Sigmoid colon (tissue), 4 donors: ENCODE results near the gene OMP.

ENCODE experiments used
- EP300 ChIP-seq, 4 donors: sonication (generic); formaldehyde crosslinking; IDR thresholded peaks; one replicate each; pipeline ENCODE4 v1.6.1; 2017; ENCODE audit warnings: antibody characterized with exemption in 4 of 4
- POLR2A ChIP-seq, 2 donors: fragments of 450-650 bp; IDR thresholded peaks; one replicate each; pipeline ENCODE4 v1.6.1; 2016; ENCODE audit warnings: antibody characterized with exemption in 2 of 2, mild to moderate bottlenecking in 2 of 2, moderate library complexity in 2 of 2
- POLR2AphosphoS5 ChIP-seq, 4 donors: sonication (generic); formaldehyde crosslinking; IDR thresholded peaks; one replicate each; pipeline ENCODE4 v1.6.1; 2017; ENCODE audit warnings: antibody characterized with exemption in 4 of 4
- TF ChIP-seq, protein P1 (sequence below), 4 experiments: fragments of 450-650 bp in 3 of 4; fragments of 200-600 bp in 1 of 4; IDR thresholded peaks; one replicate each; pipeline ENCODE4 v1.5.1; 2016 to 2019; ENCODE audit warnings: antibody characterized with exemption in 4 of 4, mild to moderate bottlenecking in 3 of 4, moderate library complexity in 2 of 4

DNA sequence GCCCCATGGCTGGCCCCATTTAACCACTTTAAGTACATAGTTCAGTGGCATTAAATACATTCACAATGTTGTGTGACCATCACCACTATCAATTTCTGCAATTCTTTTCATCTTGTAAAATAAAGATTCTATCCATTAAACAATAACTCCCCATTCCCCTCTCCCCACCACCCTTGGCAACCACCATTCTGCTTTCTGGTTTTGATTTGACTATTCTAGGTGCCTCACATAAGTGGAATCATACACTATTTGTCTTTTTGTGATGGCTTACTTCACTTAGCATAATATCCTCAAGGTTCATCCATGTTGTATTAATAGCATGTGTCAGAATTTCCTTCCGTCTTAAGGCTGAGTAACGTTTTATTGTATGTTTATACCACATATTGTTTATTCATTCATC, 32.4 kb downstream of the OMP start:
- TF ChIP-seq POLR2A (IDR thresholded peaks at IDR 0.05): no peak
- TF ChIP-seq, protein P1, sequence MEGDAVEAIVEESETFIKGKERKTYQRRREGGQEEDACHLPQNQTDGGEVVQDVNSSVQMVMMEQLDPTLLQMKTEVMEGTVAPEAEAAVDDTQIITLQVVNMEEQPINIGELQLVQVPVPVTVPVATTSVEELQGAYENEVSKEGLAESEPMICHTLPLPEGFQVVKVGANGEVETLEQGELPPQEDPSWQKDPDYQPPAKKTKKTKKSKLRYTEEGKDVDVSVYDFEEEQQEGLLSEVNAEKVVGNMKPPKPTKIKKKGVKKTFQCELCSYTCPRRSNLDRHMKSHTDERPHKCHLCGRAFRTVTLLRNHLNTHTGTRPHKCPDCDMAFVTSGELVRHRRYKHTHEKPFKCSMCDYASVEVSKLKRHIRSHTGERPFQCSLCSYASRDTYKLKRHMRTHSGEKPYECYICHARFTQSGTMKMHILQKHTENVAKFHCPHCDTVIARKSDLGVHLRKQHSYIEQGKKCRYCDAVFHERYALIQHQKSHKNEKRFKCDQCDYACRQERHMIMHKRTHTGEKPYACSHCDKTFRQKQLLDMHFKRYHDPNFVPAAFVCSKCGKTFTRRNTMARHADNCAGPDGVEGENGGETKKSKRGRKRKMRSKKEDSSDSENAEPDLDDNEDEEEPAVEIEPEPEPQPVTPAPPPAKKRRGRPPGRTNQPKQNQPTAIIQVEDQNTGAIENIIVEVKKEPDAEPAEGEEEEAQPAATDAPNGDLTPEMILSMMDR (IDR thresholded peaks at IDR 0.05): no peak
- no peak for TF ChIP-seq EP300 (IDR thresholded peaks at IDR 0.05)
- TF ChIP-seq POLR2AphosphoS5 (IDR thresholded peaks at IDR 0.05): no peak
